Endothelial cell of hepatic sinusoid (primary cell): Measurements from ENCODE around the gene STEAP3.

Experiments used
- in situ Hi-C: cut with HindIII; loops from 2 replicates; pipeline ENCODE4 v1.10.0; 2017; ENCODE audit warnings: low sequenced_read_pairs

The STEAP3 gene

GRCh38 chr2:119245076-119245840 lies 21.6 kb downstream of the STEAP3 start:
- in situ Hi-C loops: no loop called here

- in situ Hi-C loops: no loop called here
Observed at GRCh38 chr2:119245841-119246230, 22.2 kb downstream of the STEAP3 start.

- in situ Hi-C loops: no loop called here
Observed at GRCh38 chr2:119246884-119247843, 23.5 kb downstream of the STEAP3 start.

GRCh38 chr2:119247844-119248271 lies 24.2 kb downstream of the STEAP3 start:
- in situ Hi-C loops: no loop called here

- in situ Hi-C loops: no loop called here
Observed at GRCh38 chr2:119248311-119248710, 24.7 kb downstream of the STEAP3 start.

GRCh38 chr2:119248751-119249150 lies 25.1 kb downstream of the STEAP3 start:
- in situ Hi-C loops: no loop called here

- in situ Hi-C loops: no loop called here
Observed at GRCh38 chr2:119249311-119249710, 25.7 kb downstream of the STEAP3 start.

GRCh38 chr2:119249855-119250717 lies 26.5 kb downstream of the STEAP3 start:
- in situ Hi-C loops: no loop called here

GRCh38 chr2:119250718-119251290 lies 27.2 kb downstream of the STEAP3 start:
- in situ Hi-C loops: no loop called here

GRCh38 chr2:119251652-119252051 lies 28.0 kb downstream of the STEAP3 start:
- in situ Hi-C loops: no loop called here

- in situ Hi-C loops: no loop called here
Observed at GRCh38 chr2:119252186-119253113, 28.8 kb downstream of the STEAP3 start.

- in situ Hi-C loops: no loop called here
Observed at GRCh38 chr2:119253114-119253702, 29.6 kb downstream of the STEAP3 start.

- in situ Hi-C loops: no loop called here
Observed at GRCh38 chr2:119253760-119254600, 30.3 kb downstream of the STEAP3 start.

- in situ Hi-C loops: loop anchor here (5.0 kb wide), 1 partner anchor 87 kb away; no protein-coding TSS in a partner anchor
Observed at GRCh38 chr2:119254601-119255080, 31.0 kb downstream of the STEAP3 start.

GRCh38 chr2:119255760-119256581 lies 32.3 kb downstream of the STEAP3 start:
- in situ Hi-C loops: loop anchor here (5.0 kb wide), 1 partner anchor 89 kb away; no protein-coding TSS in a partner anchor

GRCh38 chr2:119256582-119256921 lies 32.9 kb downstream of the STEAP3 start:
- in situ Hi-C loops: loop anchor here (5.0 kb wide), 1 partner anchor 89 kb away; no protein-coding TSS in a partner anchor

- in situ Hi-C loops: loop anchor here (5.0 kb wide), 1 partner anchor 90 kb away; no protein-coding TSS in a partner anchor
Observed at GRCh38 chr2:119257198-119257597, 33.6 kb downstream of the STEAP3 start.
